GM21825 (cell line): ENCODE data around the gene ZNF729.
"Not testable (repeated sequence)": the region's sequence is repeated elsewhere in the genome, so short reads cannot be mapped to it uniquely, and the experiment has no call there.

ENCODE experiments used
- ATAC-seq: cut with Tn5 transposase; IDR thresholded peaks from one replicate; pipeline ENCODE4 v1.9.1; 2021; ENCODE audit warnings: mild to moderate bottlenecking, moderate library complexity; ENCODE audit not compliant: unreplicated experiment

Gene ZNF729

GRCh38 chr19:22286151-22286810 lies at the start of gene ZNF729:
Gene ZNF729 (plus strand): TSS chr19:22286441. CDS start chr19:22286526, 85 bp downstream.
- no peak for ATAC-seq

GRCh38 chr19:22256856-22257255 lies 29.4 kb upstream of the ZNF729 start:
- no peak for ATAC-seq

- no peak for ATAC-seq
These were observed 28.9 kb upstream of the ZNF729 start for GRCh38 chr19:22257381-22257780.

GRCh38 chr19:22257916-22258315 lies 28.3 kb upstream of the ZNF729 start:
- ATAC-seq = no peak

- ATAC-seq = no peak
These were observed 25.7 kb upstream of the ZNF729 start for GRCh38 chr19:22260499-22260898.

GRCh38 chr19:22261596-22261995 lies 24.6 kb upstream of the ZNF729 start:
- ATAC-seq = no peak

- ATAC-seq = no peak
These were observed 23.1 kb upstream of the ZNF729 start for GRCh38 chr19:22263121-22263520.

- not testable (repeated sequence) for ATAC-seq
These were observed 35.3 kb downstream of the ZNF729 start for GRCh38 chr19:22321554-22321953.

GRCh38 chr19:22326219-22326618 lies 40.0 kb downstream of the ZNF729 start:
- no peak for ATAC-seq

- ATAC-seq = no peak
These were observed 41.1 kb downstream of the ZNF729 start for GRCh38 chr19:22327321-22327720.

- ATAC-seq = no peak
These were observed 45.3 kb downstream of the ZNF729 start for GRCh38 chr19:22331521-22331920.

GRCh38 chr19:22332924-22333323 lies 46.7 kb downstream of the ZNF729 start:
- ATAC-seq = no peak

GRCh38 chr19:22335716-22336115 lies 49.5 kb downstream of the ZNF729 start:
- ATAC-seq = no peak

- ATAC-seq = no peak
These were observed 68.4 kb downstream of the ZNF729 start for GRCh38 chr19:22354665-22355064.
